ENCODE data around the gene SSB. TPM values are rescaled to one million over a fixed set of nuclear protein-coding genes. Genes with fewer than 3 reads are reported as not detected.

Gene SSB
- total and polyA plus RNA-seq, 3 experiments from 2014 or later: 101 to 153 (median 113) TPM

DNA sequence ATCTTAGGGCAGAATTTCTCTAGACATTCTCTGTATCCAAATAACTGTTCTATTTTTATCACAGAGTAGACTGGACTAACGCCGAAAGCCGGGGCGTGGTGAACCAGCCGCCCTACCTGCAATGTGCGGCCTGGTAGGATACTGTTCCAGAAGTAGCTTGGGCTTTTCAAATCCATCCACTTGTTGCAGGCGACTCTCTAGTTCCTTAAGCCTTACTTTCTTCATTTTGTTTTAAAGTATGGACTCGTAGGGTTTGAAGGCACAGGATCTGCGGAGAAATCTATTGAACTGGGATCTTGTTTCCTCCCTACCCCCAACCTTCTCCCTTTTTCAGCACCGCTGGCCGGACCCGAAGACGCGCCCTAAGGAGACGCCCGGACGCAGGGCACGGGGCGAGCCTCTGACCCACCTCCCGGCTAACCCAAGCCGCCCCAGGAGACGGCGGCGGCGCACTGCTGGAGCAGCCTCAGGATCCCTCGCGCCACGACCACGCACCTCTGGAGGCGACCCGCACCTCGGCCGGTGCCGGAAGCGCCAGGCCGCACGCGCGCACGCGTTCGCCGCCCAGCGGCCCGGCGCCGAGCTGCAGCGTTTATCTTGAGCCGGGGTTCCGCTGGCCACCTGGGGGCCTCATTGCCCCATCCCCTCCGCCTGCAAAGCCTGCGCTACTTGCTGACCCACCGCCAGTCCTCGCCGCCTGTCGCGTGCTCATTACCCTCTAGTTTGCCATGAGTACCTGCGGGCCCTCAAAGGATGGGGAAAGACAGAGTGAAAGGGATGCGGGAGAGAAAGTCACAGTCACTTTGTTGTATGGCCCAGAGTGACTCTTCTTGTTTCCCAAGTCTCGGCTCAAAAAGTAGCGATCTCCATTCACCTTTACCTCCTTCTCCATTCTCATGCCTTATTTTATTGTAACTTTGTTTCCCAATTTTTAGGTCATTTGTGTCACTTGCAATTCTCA is 26.0 kb downstream of the SSB start, which contains the start of gene METTL5:
Gene METTL5, minus strand, starts transcription at position 533 of the 961 bp plus-strand sequence. Its CDS starts 308 bp downstream, at position 225.
- H3K27me3 Mint-ChIP-seq: no peaks in the 10 kb centered on the region
- H3K27me3 ChIP-seq (ENCODE audit: insufficient read depth, low read length, poor library complexity, severe bottlenecking): no peaks in the 10 kb centered on the region
- ChIA-PET CTCF (interaction anchor here (0.9 to 3.5 kb wide), 12 partner anchors 9 to 105 kb away, joined by 3 to 14 read pairs (median 4); partner anchors contain the start of gene SSB), POLR2A (interaction anchor here (0.5 to 2.3 kb wide), 2 partner anchors 26 to 148 kb away, joined by 3 to 15 read pairs; partner anchors contain the start of gene SSB)
- H3K36me3 Mint-ChIP-seq: peaks cover 0 to 34% (median 3%) of the 10 kb centered on the region in 3 donors
- peak within 1 kb of the TSS; percentile 71 to 95 (median 90) for H3K27ac Mint-ChIP-seq
- H3K4me3 Mint-ChIP-seq: peak within 1 kb of the TSS; percentile 88 to 98 (median 95)
- no peaks in the 10 kb centered on the region for H3K9me3 Mint-ChIP-seq
- H3K27ac ChIP-seq (ENCODE audit: low read depth, low read length): peak within 1 kb of the TSS; percentile 79
- no peaks in the 10 kb centered on the region for H3K9me3 ChIP-seq (ENCODE audit: low read length)
- peaks cover 39% of the 10 kb centered on the region for H3K4me1 ChIP-seq (ENCODE audit: insufficient read depth, low read length)
- H3K4me3 ChIP-seq (ENCODE audit: low read length): peak within 1 kb of the TSS; percentile 78
- DNase-seq: peak; percentile 72 to 79 (median 73)
- peaks cover 49 to 80% (median 74%) of the 10 kb centered on the region in 3 donors for H3K4me1 Mint-ChIP-seq
- no peaks in the 10 kb centered on the region for H3K36me3 ChIP-seq (ENCODE audit: insufficient read depth, low read length)

DNA sequence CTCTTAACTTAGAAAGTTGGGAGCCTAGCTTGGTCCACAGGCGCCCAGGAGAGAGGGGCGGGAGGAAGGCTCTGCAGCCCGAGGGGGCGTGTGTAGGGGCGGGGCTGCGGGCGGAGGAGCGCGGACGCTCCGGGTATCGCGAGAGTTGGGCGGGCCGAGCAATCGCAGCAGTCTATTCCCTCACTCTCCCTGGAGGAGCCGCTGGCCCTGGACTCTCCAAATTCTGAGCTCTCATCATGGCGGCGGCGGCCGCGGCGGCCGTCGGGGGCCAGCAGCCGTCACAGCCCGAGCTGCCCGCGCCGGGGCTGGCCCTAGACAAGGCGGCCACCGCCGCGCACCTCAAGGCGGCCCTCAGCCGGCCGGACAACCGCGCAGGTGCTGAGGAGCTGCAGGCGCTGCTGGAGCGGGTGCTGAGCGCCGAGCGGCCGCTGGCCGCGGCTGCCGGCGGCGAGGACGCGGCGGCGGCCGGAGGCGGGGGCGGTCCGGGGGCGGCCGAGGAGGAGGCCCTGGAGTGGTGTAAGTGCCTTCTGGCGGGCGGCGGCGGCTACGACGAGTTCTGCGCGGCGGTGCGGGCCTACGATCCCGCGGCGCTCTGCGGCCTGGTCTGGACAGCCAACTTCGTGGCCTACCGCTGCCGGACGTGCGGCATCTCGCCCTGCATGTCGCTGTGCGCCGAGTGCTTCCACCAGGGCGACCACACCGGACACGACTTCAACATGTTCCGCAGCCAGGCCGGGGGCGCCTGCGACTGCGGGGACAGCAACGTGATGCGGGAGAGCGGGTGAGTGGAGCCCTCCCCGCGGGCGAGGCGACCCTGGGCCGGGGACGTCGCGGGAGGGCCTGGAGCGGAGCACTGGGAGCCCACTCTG is 28.8 kb downstream of the SSB start, which contains the start of gene UBR3:
Gene UBR3, plus strand, starts transcription at position 183 of the 869 bp plus-strand sequence. Its CDS starts 54 bp downstream, at position 237.
- Mint-ChIP-seq H3K4me3 (peak within 1 kb of the TSS; percentile 93 to 99 (median 96)), H3K36me3 (peaks cover 0 to 33% (median 0%) of the 10 kb centered on the region in 3 donors), H3K4me1 (peaks cover 54 to 79% (median 70%) of the 10 kb centered on the region in 3 donors), H3K9me3 (no peaks in the 10 kb centered on the region), H3K27ac (peak within 1 kb of the TSS; percentile 80 to 96 (median 92)), H3K27me3 (no peaks in the 10 kb centered on the region)
- H3K27me3 ChIP-seq (ENCODE audit: insufficient read depth, low read length, poor library complexity, severe bottlenecking): no peaks in the 10 kb centered on the region
- H3K36me3 ChIP-seq (ENCODE audit: insufficient read depth, low read length): no peaks in the 10 kb centered on the region
- peak within 1 kb of the TSS; percentile 58 for H3K27ac ChIP-seq (ENCODE audit: low read depth, low read length)
- DNase-seq: peak; percentile 88 to 92 (median 88)
- POLR2A ChIA-PET: interaction anchor here (0.6 to 1.4 kb wide), 7 partner anchors 12 to 243 kb away, joined by 3 to 12 read pairs (median 3); partner anchors contain the start of genes PPIG and SSB
- H3K4me3 ChIP-seq (ENCODE audit: low read length): peak within 1 kb of the TSS; percentile 83
- CTCF ChIA-PET: interaction anchor here (1.0 to 2.4 kb wide), 7 partner anchors 9 to 102 kb away, joined by 3 to 10 read pairs (median 3); partner anchors contain the start of gene SSB
- H3K4me1 ChIP-seq (ENCODE audit: insufficient read depth, low read length): peaks cover 46% of the 10 kb centered on the region
- no peaks in the 10 kb centered on the region for H3K9me3 ChIP-seq (ENCODE audit: low read length)

DNA sequence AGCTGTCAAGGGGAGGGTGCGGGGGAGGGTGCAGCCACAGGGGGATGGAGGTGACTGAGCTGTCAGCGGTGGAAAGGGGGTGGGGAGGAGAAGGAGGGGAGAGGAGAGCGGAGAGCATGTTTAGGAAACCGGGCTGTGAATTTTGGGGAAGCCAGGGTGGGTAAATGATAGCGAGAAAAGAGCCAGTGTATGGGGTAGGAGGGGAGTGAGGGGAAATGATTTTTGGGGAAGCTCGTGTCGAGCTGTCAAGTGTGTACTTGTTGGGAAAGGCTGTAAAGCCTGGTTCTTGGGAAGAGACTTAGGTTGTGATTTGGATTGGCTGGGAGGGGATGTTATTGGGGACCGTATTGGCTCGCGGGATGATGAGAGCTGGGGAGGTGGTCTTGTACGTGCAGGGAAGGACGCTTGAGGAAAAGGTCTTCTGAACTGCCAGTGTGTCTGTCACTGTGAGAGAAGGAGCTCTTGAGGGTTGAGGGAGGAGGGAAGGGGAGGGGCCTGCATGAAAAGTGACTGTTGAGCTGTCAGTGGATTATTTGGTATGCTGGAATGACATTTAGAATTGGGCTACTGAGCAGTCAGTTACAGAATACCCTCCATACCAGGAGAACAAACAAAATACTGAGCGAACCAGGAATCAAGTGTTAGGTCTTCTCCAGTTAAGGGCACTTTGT is 29.6 kb downstream of the SSB start:
- Mint-ChIP-seq H3K27me3 (no peaks in the 10 kb centered on the region), H3K4me1 (peaks cover 50 to 79% (median 68%) of the 10 kb centered on the region in 3 donors), H3K4me3 (peak overlapping the region; percentile 93 to 99 (median 96)), H3K36me3 (peaks cover 0 to 32% (median 0%) of the 10 kb centered on the region in 3 donors), H3K9me3 (no peaks in the 10 kb centered on the region), H3K27ac (peak overlapping the region; percentile 65 to 96 (median 92))
- peak; percentile 11 to 51 (median 32) for DNase-seq
- H3K4me3 ChIP-seq (ENCODE audit: low read length): peak overlapping the region; percentile 83
- CTCF ChIA-PET: interaction anchor here (1.2 to 2.4 kb wide), 4 partner anchors 10 to 101 kb away, joined by 3 to 10 read pairs (median 4); partner anchors contain the start of gene SSB
- peak overlapping the region; percentile 44 for H3K27ac ChIP-seq (ENCODE audit: low read depth, low read length)
- no peaks in the 10 kb centered on the region for H3K27me3 ChIP-seq (ENCODE audit: insufficient read depth, low read length, poor library complexity, severe bottlenecking)
- H3K4me1 ChIP-seq (ENCODE audit: insufficient read depth, low read length): peaks cover 43% of the 10 kb centered on the region
- H3K36me3 ChIP-seq (ENCODE audit: insufficient read depth, low read length): no peaks in the 10 kb centered on the region
- POLR2A ChIA-PET: interaction anchor here (1.0 kb wide), 2 partner anchors 30 to 135 kb away, joined by 3 to 4 read pairs; partner anchors contain the start of gene SSB
- H3K9me3 ChIP-seq (ENCODE audit: low read length): no peaks in the 10 kb centered on the region

DNA sequence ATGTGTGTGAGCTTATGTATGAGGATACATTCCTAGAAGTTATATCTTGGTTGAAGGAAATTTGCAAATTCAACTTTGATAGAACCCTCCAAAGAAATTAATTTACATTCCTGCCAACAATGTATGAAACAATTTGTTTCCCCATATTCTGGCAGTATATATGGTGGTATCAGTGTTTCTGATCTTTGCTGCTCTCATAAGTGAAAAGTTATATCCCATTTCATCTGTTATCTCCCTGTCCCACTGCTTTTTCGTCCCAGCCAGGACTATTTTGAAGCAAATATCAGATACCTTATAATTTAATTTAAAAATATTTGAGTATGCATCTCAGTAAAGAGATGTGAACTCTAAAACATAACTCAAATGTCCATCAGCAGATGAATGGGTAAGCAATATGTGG is 35.7 kb downstream of the SSB start:
- H3K27me3 Mint-ChIP-seq: no peaks in the 10 kb centered on the region
- H3K9me3 ChIP-seq (ENCODE audit: low read length): no peaks in the 10 kb centered on the region
- no peaks in the 10 kb centered on the region for H3K36me3 ChIP-seq (ENCODE audit: insufficient read depth, low read length)
- no peak for DNase-seq
- no peak overlapping the region for H3K4me3 Mint-ChIP-seq
- H3K9me3 Mint-ChIP-seq: no peaks in the 10 kb centered on the region
- no peak overlapping the region for H3K4me3 ChIP-seq (ENCODE audit: low read length)
- ChIA-PET POLR2A (no interaction called here), CTCF (interaction anchor here (0.9 kb wide), 1 partner anchor 9 kb away, joined by 3 read pairs; the partner anchor contains the start of gene METTL5)
- no peaks in the 10 kb centered on the region for H3K27me3 ChIP-seq (ENCODE audit: insufficient read depth, low read length, poor library complexity, severe bottlenecking)
- no peak overlapping the region for H3K27ac ChIP-seq (ENCODE audit: low read depth, low read length)
- H3K4me1 Mint-ChIP-seq: peaks cover 55 to 89% (median 65%) of the 10 kb centered on the region in 3 donors
- H3K36me3 Mint-ChIP-seq: peaks cover 0 to 19% (median 2%) of the 10 kb centered on the region in 3 donors
- H3K27ac Mint-ChIP-seq: no peak overlapping the region
- H3K4me1 ChIP-seq (ENCODE audit: insufficient read depth, low read length): peaks cover 19% of the 10 kb centered on the region

DNA sequence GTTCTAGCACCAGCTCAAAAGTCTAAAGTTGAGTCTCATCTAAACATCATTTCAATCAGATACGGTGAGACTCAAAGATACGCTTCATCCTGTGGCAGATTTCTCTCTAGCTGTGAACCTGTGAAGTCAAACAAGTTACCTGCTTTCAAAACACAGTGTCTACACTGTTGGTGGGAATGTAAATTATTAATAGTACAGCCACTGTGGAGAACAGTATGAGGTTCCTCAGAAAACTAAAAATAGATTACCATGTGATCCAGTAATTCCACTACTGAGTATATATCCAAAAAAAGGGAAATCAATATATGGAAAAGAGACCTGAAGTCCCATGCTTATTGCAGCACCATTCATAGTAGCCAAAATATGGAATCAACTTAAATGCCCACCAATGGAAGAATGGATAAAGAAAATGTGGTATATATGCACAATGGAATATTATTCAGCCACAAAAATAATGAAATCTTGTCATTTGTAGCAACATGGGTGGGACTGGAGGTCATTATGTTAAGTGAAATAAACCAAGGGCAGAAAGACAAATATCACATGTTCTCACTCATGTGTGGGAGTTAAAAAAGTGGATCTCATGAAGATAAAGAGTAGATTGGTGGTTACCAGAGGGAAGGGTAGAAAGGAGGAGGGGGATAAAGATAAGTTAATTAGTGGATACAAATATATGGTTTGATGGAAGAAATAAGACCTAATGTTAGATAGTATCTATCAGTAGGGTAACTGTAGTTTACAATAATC is 40.2 kb downstream of the SSB start:
- no peak for DNase-seq
- CTCF ChIA-PET: no interaction called here
- H3K9me3 Mint-ChIP-seq: no peaks in the 10 kb centered on the region
- H3K27ac Mint-ChIP-seq: peak overlapping the region in 3 of 8 donors; percentile 24 to 58 (median 30)
- H3K4me1 Mint-ChIP-seq: peaks cover 46 to 85% (median 63%) of the 10 kb centered on the region in 3 donors
- H3K27me3 Mint-ChIP-seq: no peaks in the 10 kb centered on the region
- H3K27ac ChIP-seq (ENCODE audit: low read depth, low read length): no peak overlapping the region
- no peaks in the 10 kb centered on the region for H3K9me3 ChIP-seq (ENCODE audit: low read length)
- no peaks in the 10 kb centered on the region for H3K27me3 ChIP-seq (ENCODE audit: insufficient read depth, low read length, poor library complexity, severe bottlenecking)
- no peak overlapping the region for H3K4me3 Mint-ChIP-seq
- POLR2A ChIA-PET: no interaction called here
- H3K36me3 Mint-ChIP-seq: peaks cover 0 to 18% (median 7%) of the 10 kb centered on the region in 3 donors
- H3K4me3 ChIP-seq (ENCODE audit: low read length): no peak overlapping the region
- H3K36me3 ChIP-seq (ENCODE audit: insufficient read depth, low read length): no peaks in the 10 kb centered on the region
- H3K4me1 ChIP-seq (ENCODE audit: insufficient read depth, low read length): peaks cover 3% of the 10 kb centered on the region

DNA sequence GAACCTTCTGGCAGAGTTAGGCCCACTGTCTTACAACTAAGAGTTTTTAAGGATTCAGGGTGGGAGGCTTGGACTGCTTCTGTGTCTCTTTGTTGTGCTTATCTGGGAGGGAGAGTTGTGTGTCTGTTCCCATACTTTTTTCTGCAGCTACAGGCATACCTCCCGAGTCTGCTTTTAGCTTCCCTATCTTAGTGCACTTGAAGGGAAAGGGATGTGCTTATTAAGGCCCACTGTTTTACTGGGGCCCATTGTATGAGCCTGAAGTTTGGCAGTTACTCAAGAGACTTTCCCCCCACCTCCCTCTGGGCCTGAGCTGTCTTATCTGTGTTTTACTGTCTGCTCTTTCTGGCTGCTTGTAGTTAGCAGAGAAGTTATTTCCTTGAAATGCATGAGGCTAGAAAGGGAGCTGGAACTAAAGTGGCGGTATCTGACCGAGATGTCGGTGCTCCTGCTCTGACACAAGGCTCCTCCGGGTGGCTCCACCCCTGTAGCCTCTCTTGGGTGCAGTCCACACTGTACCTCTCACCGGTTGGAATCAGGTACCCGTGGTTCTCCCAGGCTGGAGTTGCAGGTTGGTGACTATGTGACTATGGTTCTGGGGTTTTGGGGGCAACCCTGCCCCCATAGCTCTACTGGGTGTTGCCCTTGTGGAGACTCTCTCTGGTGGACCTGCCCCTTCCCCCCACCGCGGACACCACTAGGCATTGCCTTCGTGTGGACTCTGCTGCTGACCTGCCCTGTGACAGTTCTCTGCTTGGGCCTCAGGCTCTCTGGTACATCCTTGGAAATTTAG is 41.5 kb downstream of the SSB start:
- H3K9me3 ChIP-seq (ENCODE audit: low read length): no peaks in the 10 kb centered on the region
- no peaks in the 10 kb centered on the region for H3K9me3 Mint-ChIP-seq
- peaks cover 0 to 20% (median 8%) of the 10 kb centered on the region in 3 donors for H3K36me3 Mint-ChIP-seq
- ChIA-PET CTCF (no interaction called here), POLR2A (no interaction called here)
- H3K27me3 ChIP-seq (ENCODE audit: insufficient read depth, low read length, poor library complexity, severe bottlenecking): no peaks in the 10 kb centered on the region
- H3K27me3 Mint-ChIP-seq: no peaks in the 10 kb centered on the region
- no peak for DNase-seq
- peaks cover 3% of the 10 kb centered on the region for H3K4me1 ChIP-seq (ENCODE audit: insufficient read depth, low read length)
- H3K27ac ChIP-seq (ENCODE audit: low read depth, low read length): peak overlapping the region; percentile 64
- H3K4me1 Mint-ChIP-seq: peaks cover 42 to 82% (median 59%) of the 10 kb centered on the region in 3 donors
- H3K4me3 Mint-ChIP-seq: no peak overlapping the region
- H3K4me3 ChIP-seq (ENCODE audit: low read length): no peak overlapping the region
- peak overlapping the region in 4 of 8 donors; percentile 16 to 77 (median 21) for H3K27ac Mint-ChIP-seq
- H3K36me3 ChIP-seq (ENCODE audit: insufficient read depth, low read length): no peaks in the 10 kb centered on the region

All from CD8-positive, alpha-beta memory T cell (primary cell).